ENCODE data around the gene ADCY2. TPM values are rescaled to one million over a fixed set of nuclear protein-coding genes. Genes with fewer than 3 reads are reported as not detected.

Gene ADCY2
- total RNA-seq, 3 donors from 2014 or later, result 1.7 to 14.8 (median 2.2) TPM

DNA sequence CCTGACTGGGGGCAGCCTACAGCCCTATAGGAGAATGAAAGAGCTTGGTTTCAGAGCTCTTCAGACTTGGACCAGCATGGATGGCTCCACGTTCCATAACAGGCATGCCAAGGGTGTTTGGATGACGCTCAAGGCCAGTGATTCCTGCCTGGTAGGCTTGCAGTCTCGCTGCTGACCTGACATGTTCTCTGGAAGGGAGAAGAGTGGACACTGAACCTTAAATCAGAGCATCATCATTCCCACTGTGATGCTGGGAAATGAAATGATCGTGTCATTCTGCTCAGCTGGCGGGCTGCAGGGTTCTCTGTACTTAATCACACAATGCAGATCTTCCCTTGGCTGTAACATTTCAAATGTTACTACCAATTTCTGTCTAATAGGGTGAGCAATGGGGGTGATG lies 398.0 kb downstream of the ADCY2 start:
- H3K9me3 ChIP-seq, result no peaks in the 10 kb centered on the region
- DNase-seq, result no peak
- intact Hi-C loops (cut with DNase I, micrococcal nuclease), result no loop called here

DNA sequence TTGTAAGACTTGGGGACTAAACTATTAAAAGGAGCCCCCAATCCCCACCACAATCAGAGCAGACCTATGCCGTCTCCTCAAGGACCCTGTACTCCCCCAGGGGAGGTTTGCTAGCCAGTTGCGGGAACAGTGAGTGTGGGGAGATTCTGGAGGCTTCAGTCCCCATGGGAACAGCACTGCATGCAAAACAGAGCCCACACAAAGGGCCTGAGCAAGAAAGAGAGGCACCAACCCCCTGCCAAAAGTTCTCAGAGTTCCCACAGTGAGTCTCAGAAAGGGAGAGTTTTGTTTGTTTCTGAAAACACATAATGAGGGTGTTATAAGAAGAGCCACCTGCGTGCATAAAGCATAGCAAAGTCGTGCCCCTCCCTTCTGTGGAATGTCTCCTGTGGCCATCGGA lies 398.4 kb downstream of the ADCY2 start:
- intact Hi-C loops (cut with DNase I, micrococcal nuclease), result no loop called here
- TF ChIP-seq, protein P1, sequence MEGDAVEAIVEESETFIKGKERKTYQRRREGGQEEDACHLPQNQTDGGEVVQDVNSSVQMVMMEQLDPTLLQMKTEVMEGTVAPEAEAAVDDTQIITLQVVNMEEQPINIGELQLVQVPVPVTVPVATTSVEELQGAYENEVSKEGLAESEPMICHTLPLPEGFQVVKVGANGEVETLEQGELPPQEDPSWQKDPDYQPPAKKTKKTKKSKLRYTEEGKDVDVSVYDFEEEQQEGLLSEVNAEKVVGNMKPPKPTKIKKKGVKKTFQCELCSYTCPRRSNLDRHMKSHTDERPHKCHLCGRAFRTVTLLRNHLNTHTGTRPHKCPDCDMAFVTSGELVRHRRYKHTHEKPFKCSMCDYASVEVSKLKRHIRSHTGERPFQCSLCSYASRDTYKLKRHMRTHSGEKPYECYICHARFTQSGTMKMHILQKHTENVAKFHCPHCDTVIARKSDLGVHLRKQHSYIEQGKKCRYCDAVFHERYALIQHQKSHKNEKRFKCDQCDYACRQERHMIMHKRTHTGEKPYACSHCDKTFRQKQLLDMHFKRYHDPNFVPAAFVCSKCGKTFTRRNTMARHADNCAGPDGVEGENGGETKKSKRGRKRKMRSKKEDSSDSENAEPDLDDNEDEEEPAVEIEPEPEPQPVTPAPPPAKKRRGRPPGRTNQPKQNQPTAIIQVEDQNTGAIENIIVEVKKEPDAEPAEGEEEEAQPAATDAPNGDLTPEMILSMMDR (IDR thresholded peaks at IDR 0.05), result no peak
- H3K4me3 ChIP-seq, result no peak overlapping the region
- no peaks in the 10 kb centered on the region for H3K9me3 ChIP-seq
- no peaks in the 10 kb centered on the region for H3K4me1 ChIP-seq (ENCODE audit: low read depth)
- H3K36me3 ChIP-seq (ENCODE audit: low read depth), result no peaks in the 10 kb centered on the region
- DNase-seq (no peak), ATAC-seq (no peak)

More for the DNA sequence above, 398.0 kb downstream of the ADCY2 start:
- no peaks in the 10 kb centered on the region for H3K4me1 ChIP-seq (ENCODE audit: low read depth)
- TF ChIP-seq, protein P1 (IDR thresholded peaks at IDR 0.05), result no peak
- H3K4me3 ChIP-seq, result no peak overlapping the region
- H3K36me3 ChIP-seq (ENCODE audit: low read depth), result no peaks in the 10 kb centered on the region
- ATAC-seq, result no peak

DNA sequence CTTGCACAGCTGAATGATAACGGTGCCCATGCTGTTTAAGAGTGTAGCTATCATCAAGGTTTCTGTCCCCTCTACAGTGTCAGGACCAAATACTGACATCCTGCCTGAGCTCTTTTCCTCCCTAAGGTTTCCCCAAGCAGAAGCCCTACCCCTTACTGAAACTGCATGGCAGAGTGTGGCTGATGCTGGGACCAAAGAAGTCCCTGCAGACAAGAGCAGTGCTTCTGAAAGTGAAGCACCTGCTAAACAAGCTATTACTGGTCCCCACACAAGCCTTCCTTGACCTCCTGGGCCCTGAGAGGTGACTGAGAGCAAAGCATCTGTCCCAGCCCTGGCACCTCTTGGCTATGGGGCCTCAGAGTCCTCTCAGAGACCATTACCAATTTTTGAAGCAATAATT lies 398.9 kb downstream of the ADCY2 start:
- Histone ChIP-seq H3K36me3 (ENCODE audit: low read depth) (no peaks in the 10 kb centered on the region), H3K4me1 (ENCODE audit: low read depth) (no peaks in the 10 kb centered on the region), H3K4me3 (no peak overlapping the region), H3K9me3 (no peaks in the 10 kb centered on the region)
- intact Hi-C loops (cut with DNase I, micrococcal nuclease), result no loop called here
- TF ChIP-seq, protein P1 (IDR thresholded peaks at IDR 0.05), result no peak
- ATAC-seq (no peak), DNase-seq (no peak)

DNA sequence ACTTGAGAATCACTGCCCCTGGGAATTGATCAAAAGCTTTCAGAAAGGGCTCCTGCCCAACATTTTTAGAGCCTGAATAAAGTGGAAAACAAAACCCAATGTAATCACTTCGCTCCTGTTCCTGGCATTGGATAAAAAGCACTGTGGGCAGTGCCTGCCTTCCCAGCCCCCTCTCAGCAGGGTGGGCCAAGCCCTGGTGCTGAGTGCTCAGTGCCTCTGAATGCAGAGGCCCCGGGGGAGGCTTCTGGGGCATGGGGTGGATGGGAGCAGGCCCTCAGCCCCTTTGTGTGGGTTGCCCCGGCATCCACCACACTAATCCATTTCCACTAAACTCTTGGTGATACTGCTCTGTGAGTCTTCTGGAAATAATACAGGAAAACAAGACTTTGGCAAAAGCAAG lies 399.4 kb downstream of the ADCY2 start:
- no peak for ATAC-seq
- intact Hi-C loops (cut with DNase I, micrococcal nuclease), result no loop called here

DNA sequence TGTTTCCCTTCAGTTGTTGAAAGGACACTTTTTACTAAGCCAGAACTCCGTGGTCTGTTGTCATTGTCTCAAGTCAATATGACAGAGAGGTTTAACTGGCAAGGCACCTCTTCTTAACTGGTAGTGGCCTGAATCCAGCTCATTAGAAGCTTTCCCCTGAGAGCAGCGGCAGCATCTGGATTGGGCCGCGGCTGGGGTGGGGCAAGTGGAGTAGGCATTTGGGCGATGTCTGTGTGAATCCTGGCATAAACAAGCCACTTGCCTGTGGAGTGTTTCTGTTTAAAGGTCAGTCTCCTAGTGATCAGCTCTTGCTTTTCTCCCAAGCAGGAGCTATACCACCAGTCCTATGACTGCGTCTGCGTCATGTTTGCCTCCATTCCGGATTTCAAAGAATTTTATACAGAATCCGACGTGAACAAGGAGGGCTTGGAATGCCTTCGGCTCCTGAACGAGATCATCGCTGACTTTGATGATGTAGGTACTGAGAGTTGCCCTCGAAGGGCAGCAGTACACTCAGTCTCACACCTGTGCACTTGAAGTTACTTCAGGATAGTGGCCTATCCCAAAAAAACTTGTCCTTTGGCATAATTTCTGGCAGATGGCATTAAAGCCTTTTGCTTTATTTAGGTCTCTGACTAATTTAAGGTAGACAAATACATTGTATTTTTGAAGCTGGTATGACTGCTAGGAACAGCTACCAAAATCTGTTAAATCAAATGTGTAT lies 406.1 kb downstream of the ADCY2 start:
- Histone ChIP-seq H3K4me3 (no peak overlapping the region), H3K36me3 (ENCODE audit: low read depth) (no peaks in the 10 kb centered on the region), H3K4me1 (ENCODE audit: low read depth) (no peaks in the 10 kb centered on the region), H3K9me3 (no peaks in the 10 kb centered on the region)
- intact Hi-C loops (cut with DNase I, micrococcal nuclease), result no loop called here
- DNase-seq (no peak), ATAC-seq (no peak)
- TF ChIP-seq, protein P1 (IDR thresholded peaks at IDR 0.05), result no peak

More for the DNA sequence above, 399.4 kb downstream of the ADCY2 start:
- H3K36me3 ChIP-seq (ENCODE audit: low read depth), result no peaks in the 10 kb centered on the region
- no peak for DNase-seq
- TF ChIP-seq, protein P1 (IDR thresholded peaks at IDR 0.05), result no peak
- no peaks in the 10 kb centered on the region for H3K9me3 ChIP-seq
- H3K4me1 ChIP-seq (ENCODE audit: low read depth), result no peaks in the 10 kb centered on the region
- H3K4me3 ChIP-seq, result no peak overlapping the region

Measured in mucosa of descending colon (tissue), 3 donors.